H1 (cell line): ENCODE results near the gene HSPD1. TPM values are rescaled to one million over a fixed set of nuclear protein-coding genes. Genes with fewer than 3 reads are reported as not detected.

Source experiments
- CHD7 ChIP-seq: fragments of 300-600 bp; sonication (generic); IDR thresholded peaks from 2 replicates; pipeline ENCODE4 v1.7.1; 2012; ENCODE audit warnings: low read length, moderate library complexity, mild to moderate bottlenecking, inconsistent platforms; ENCODE audit not compliant: insufficient replicate concordance
- CTCF ChIP-seq, 3 experiments: IDR thresholded peaks; 1 replicate in 2 of 3; 2 replicates in 1 of 3; pipeline versions ENCODE4 v1.5.1 to v1.6.1; 2011; ENCODE audit warnings: low read length in 3 of 3, mild to moderate bottlenecking in 3 of 3, inconsistent platforms in 2 of 3, low read depth in 1 of 3, moderate library complexity in 1 of 3; ENCODE audit not compliant: insufficient read depth in 1 of 3; ENCODE audit errors: control extremely low read depth in 1 of 3
- E2F6 ChIP-seq: IDR thresholded peaks from 2 replicates; pipeline ENCODE4 v1.6.1; 2012; ENCODE audit warnings: inconsistent platforms
- EGR1 ChIP-seq: IDR thresholded peaks from 2 replicates; pipeline ENCODE4 v1.6.1; 2011; ENCODE audit warnings: low read depth, low read length, borderline replicate concordance
- RXRA ChIP-seq: IDR thresholded peaks from 2 replicates; pipeline ENCODE4 v1.6.1; 2011; ENCODE audit warnings: low read depth, mild to moderate bottlenecking, low read length, moderate library complexity; ENCODE audit not compliant: insufficient read depth
- SRF ChIP-seq: IDR thresholded peaks from 2 replicates; pipeline ENCODE4 v1.6.1; 2011; ENCODE audit warnings: mild to moderate bottlenecking, low read depth, low read length, moderate library complexity
- polyA plus RNA-seq, 7 experiments: library from polyadenylated mRNA; depleted of rRNA in 3 of 7; stranded (reverse) in 5 of 7; unstranded in 2 of 7; fragments of >200 nt in 5 of 7; fragments of 200-250 nt in 2 of 7; gene quantifications; 1 replicate in 5 of 7; 2 replicates in 1 of 7; 4 replicates in 1 of 7; pipeline versions ENCODE4 v1.2.1 to v1.2.3, GENCODE V29; 2011 to 2013; ENCODE audit warnings: missing spikeins in 2 of 7, mixed read lengths in 2 of 7
- total RNA-seq: library from RNA; stranded (reverse); fragmentation: NEBNext Ultra II Directional; extraction: Animal tissue kit (Norgen Biotek cat#: 25700); gene quantifications from 2 replicates; pipeline ENCODE4 v1.2.1, GENCODE V29; 2021

The HSPD1 gene
- total and polyA plus RNA-seq, 2 of the 8 experiments (the other 6 are each of a cell fraction or from before 2014, with no cell fraction given), result 221 to 1,108 TPM

GRCh38 chr2:197496695-197497094 is 2.9 kb downstream of the HSPD1 start (continued):
- TF ChIP-seq CHD7, result no peak
- TF ChIP-seq EGR1, result no peak
- TF ChIP-seq SRF, result no peak
- no peak for TF ChIP-seq RXRA
- TF ChIP-seq CTCF (IDR thresholded peaks at IDR 0.05; ENCODE audit: control extremely low read depth in 1 of 3, insufficient read depth in 1 of 3, low read depth in 1 of 3, low read length in 3 of 3), result no peak
- no peak for TF ChIP-seq E2F6
